HepG2 (cell line): ENCODE measurements around the gene PXMP4. TPM values are rescaled to one million over a fixed set of nuclear protein-coding genes. Genes with fewer than 3 reads are reported as not detected.
A peak's percentile ranks its signal among the peaks of the same experiment; 100 is the strongest.

Source experiments
- DZIP1 ChIP-seq: sonication (generic); formaldehyde crosslinking; IDR thresholded peaks from 2 replicates; pipeline ENCODE4 v1.5.0; 2020; ENCODE audit warnings: mild to moderate bottlenecking, missing genetic modification reagents
- FOSL2 ChIP-seq: sonication (generic); formaldehyde crosslinking; IDR thresholded peaks from 2 replicates; pipeline ENCODE4 v1.4.0; 2020; ENCODE audit warnings: missing genetic modification reagents
- FOXA1 ChIP-seq, 2 experiments: fragments of 450-650 bp in 1 of 2; sonication (generic) in 1 of 2; formaldehyde crosslinking in 1 of 2; IDR thresholded peaks; 2 replicates each; pipeline versions ENCODE4 v1.4.0 to v1.6.1; 2016 to 2020; ENCODE audit warnings: missing genetic modification reagents in 1 of 2
- KLF12 ChIP-seq: sonication (generic); formaldehyde crosslinking; IDR thresholded peaks from 2 replicates; pipeline ENCODE4 v1.4.0; 2020; ENCODE audit warnings: missing genetic modification reagents, borderline replicate concordance
- MED1 ChIP-seq: sonication (generic); formaldehyde crosslinking; IDR thresholded peaks from 2 replicates; pipeline ENCODE4 v1.4.0; 2020; ENCODE audit warnings: missing genetic modification reagents
- MLX ChIP-seq: IDR thresholded peaks from 2 replicates; pipeline ENCODE4 v1.6.1; 2016
- MYC ChIP-seq: sonication (generic); formaldehyde crosslinking; IDR thresholded peaks from 2 replicates; pipeline ENCODE4 v1.9.0; 2021; ENCODE audit warnings: missing genetic modification reagents, borderline replicate concordance
- MYPOP ChIP-seq: sonication (generic); formaldehyde crosslinking; IDR thresholded peaks from 2 replicates; pipeline ENCODE4 v1.8.1; 2023; ENCODE audit warnings: mild to moderate bottlenecking, moderate library complexity, missing genetic modification reagents
- POLR2G ChIP-seq: fragments of 200-400 bp; formaldehyde crosslinking; IDR thresholded peaks from 2 replicates; pipeline ENCODE4 v1.6.1; 2018; ENCODE audit warnings: mild to moderate bottlenecking, low read depth, low read length, moderate library complexity
- REXO4 ChIP-seq: sonication (generic); formaldehyde crosslinking; IDR thresholded peaks from 2 replicates; pipeline ENCODE4 v1.8.0; 2022; ENCODE audit warnings: missing genetic modification reagents, mild to moderate bottlenecking, borderline replicate concordance
- SNAPC5 ChIP-seq: sonication (generic); formaldehyde crosslinking; IDR thresholded peaks from 2 replicates; pipeline ENCODE4 v1.8.1; 2023; ENCODE audit warnings: mild to moderate bottlenecking, missing genetic modification reagents, borderline replicate concordance
- TEAD2 ChIP-seq: sonication (generic); formaldehyde crosslinking; IDR thresholded peaks from 2 replicates; pipeline ENCODE4 v1.9.0; 2021; ENCODE audit warnings: missing genetic modification reagents
- ZBED4 ChIP-seq: sonication (generic); formaldehyde crosslinking; IDR thresholded peaks from 2 replicates; pipeline ENCODE4 v1.4.0; 2020; ENCODE audit warnings: missing genetic modification reagents, borderline replicate concordance
- ZIK1 ChIP-seq: sonication (generic); formaldehyde crosslinking; IDR thresholded peaks from 2 replicates; pipeline ENCODE4 v1.5.0; 2020; ENCODE audit warnings: mild to moderate bottlenecking, low read depth, missing genetic modification reagents, borderline replicate concordance
- ZNF205 ChIP-seq: IDR thresholded peaks from 2 replicates; pipeline ENCODE4 v1.6.1; 2018; ENCODE audit warnings: missing biosample characterization, missing genetic modification reagents
- ZNF264 ChIP-seq: sonication (generic); formaldehyde crosslinking; IDR thresholded peaks from 2 replicates; pipeline ENCODE4 v1.4.0; 2020; ENCODE audit warnings: missing genetic modification reagents
- ZNF574 ChIP-seq: sonication (generic); formaldehyde crosslinking; IDR thresholded peaks from 2 replicates; pipeline ENCODE4 v1.4.0; 2020; ENCODE audit warnings: missing genetic modification reagents
- polyA plus RNA-seq, 8 experiments: library from polyadenylated mRNA; depleted of rRNA in 3 of 8; stranded (reverse) in 7 of 8; unstranded in 1 of 8; fragments of >200 nt; fragmentation: Illumina TruSeq in 4 of 8; extraction: Trizol in 4 of 8; gene quantifications; 2 replicates each; pipeline versions ENCODE4 v1.2.1 to v1.2.3, GENCODE V29; 2011 to 2016; ENCODE audit warnings: low read depth in 4 of 8, missing spikeins in 1 of 8, mixed read lengths in 1 of 8; ENCODE audit not compliant: insufficient read depth in 1 of 8
- total RNA-seq, 5 experiments: library from RNA; depleted of rRNA; stranded (reverse); fragments of >200 nt; fragmentation: Illumina TruSeq; extraction: Trizol; gene quantifications; 2 replicates each; pipeline ENCODE4 v1.2.3, GENCODE V29; 2016; ENCODE audit warnings: low read depth in 1 of 5

PXMP4 gene
- total and polyA plus RNA-seq, 2 of the 13 experiments (the other 11 are each of a cell fraction or from before 2014, with no cell fraction given): not detected

- TF ChIP-seq DZIP1 (0 out of 2 replicates have a peak, but pooled peaks have one; percentile 61), ZNF264 (CRISPR knock-in tag) (peak; percentile 88), KLF12 (0 out of 2 replicates have a peak, but pooled peaks have one; percentile 48), FOXA1 (IDR thresholded peaks at IDR 0.05) (no peak), FOXA1 (CRISPR knock-in tag; IDR thresholded peaks at IDR 0.05) (peak; percentile 44; the same call in 1 of the 2 replicates), MYC (no peak), SNAPC5 (CRISPR knock-in tag) (peak; percentile 91), FOSL2 (CRISPR knock-in tag) (peak; percentile 35), REXO4 (CRISPR knock-in tag) (no peak), MLX (CRISPR knock-in tag) (0 out of 2 replicates have a peak, but pooled peaks have one; percentile 33), MED1 (peak; percentile 68; the same call in 1 of the 2 replicates), MYPOP (CRISPR knock-in tag) (peak; percentile 63; the same call in 1 of the 2 replicates), ZBED4 (CRISPR knock-in tag) (peak; percentile 82), POLR2G (no peak), TEAD2 (CRISPR knock-in tag) (no peak), ZNF574 (CRISPR knock-in tag) (peak; percentile 48; the same call in 1 of the 2 replicates), ZNF205 (CRISPR knock-in tag) (peak; percentile 66; the same call in 1 of the 2 replicates), ZIK1 (CRISPR knock-in tag) (no peak)
Observed at GRCh38 chr20:33724439-33725094, 4.5 kb upstream of the PXMP4 start (continued).
